Activated naive CD8-positive, alpha-beta T cell treated with anti-CD3 and anti-CD28 coated beads, Interleukin-2, amount 10 ng/mL, durations not matched to agents 7 days and 5 days (primary cell): ENCODE results near the gene PKP1. TPM values are rescaled to one million over a fixed set of nuclear protein-coding genes. Genes with fewer than 3 reads are reported as not detected.

Source experiments
- ATAC-seq: fragments of 150-1000 bp; cut with Tn5 transposase; one replicate; pipeline ENCODE4 v1.10.0; 2021; ENCODE audit warnings: low read depth, moderate library complexity
- POLR2A ChIA-PET: fragments of 350-600 bp; sonication (Branson Sonifier 250); formaldehyde crosslinking; loops from one replicate; lab custom pipeline; 2021; ENCODE audit warnings: antibody characterized with exemption; lab: Charles Lee
- DNase-seq: peaks from one replicate; pipeline ENCODE4 v3.0.0; 2021
- H3K27ac Mint-ChIP-seq: one replicate; pipeline ENCODE4 v1.8.0; 2022; ENCODE audit warnings: mild to moderate bottlenecking, mixed read lengths
- H3K27me3 Mint-ChIP-seq: one replicate; pipeline ENCODE4 v1.8.0; 2022; ENCODE audit warnings: mild to moderate bottlenecking, moderate library complexity, mixed read lengths
- H3K36me3 Mint-ChIP-seq: one replicate; pipeline ENCODE4 v1.8.0; 2021; ENCODE audit warnings: mild to moderate bottlenecking, mixed read lengths
- H3K4me1 Mint-ChIP-seq: one replicate; pipeline ENCODE4 v1.8.0; 2021; ENCODE audit warnings: mixed read lengths
- H3K4me3 Mint-ChIP-seq: one replicate; pipeline ENCODE4 v1.8.0; 2022; ENCODE audit warnings: mild to moderate bottlenecking, moderate library complexity, mixed read lengths
- H3K9me3 Mint-ChIP-seq: one replicate; pipeline ENCODE4 v1.8.0; 2021; ENCODE audit warnings: mixed read lengths
- total RNA-seq, 2 experiments: library from RNA; stranded (reverse); gene quantifications; one replicate each; pipeline ENCODE4 v1.2.3, GENCODE V29; 2021

Gene PKP1
- total RNA-seq, 2 experiments from 2014 or later, result not detected

GRCh38 chr1:201325678-201326060 lies 42.4 kb downstream of the PKP1 start:
- no peaks in the 10 kb centered on the region for H3K4me1 Mint-ChIP-seq
- ATAC-seq, result no peak
- H3K36me3 Mint-ChIP-seq, result no peaks in the 10 kb centered on the region
- H3K9me3 Mint-ChIP-seq, result no peaks in the 10 kb centered on the region
- H3K27ac Mint-ChIP-seq, result no peak overlapping the region
- DNase-seq, result no peak
- H3K4me3 Mint-ChIP-seq, result no peak overlapping the region
- H3K27me3 Mint-ChIP-seq, result peaks cover 5% of the 10 kb centered on the region
- POLR2A ChIA-PET, result no interaction called here

DNA sequence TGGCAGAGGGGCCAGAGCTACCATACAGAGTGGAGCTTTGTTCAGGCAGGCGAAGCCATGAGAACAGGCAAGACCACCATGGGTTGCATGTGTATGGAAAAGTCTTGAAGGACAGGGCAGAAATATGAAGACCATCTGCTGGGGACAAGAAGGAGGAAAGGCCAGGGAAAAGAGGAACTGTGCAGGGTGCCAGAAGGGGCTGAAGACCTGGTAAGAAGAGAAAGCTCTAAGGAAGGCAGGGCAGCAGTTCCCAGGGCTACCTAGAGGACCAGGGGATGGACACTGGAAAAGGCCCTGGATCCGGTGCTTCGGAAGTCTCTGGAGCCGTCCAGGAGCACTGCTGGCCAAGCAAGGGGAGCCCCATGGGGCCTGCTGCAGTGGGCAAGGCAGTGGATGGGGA lies 43.4 kb downstream of the PKP1 start:
- no peak for DNase-seq
- Mint-ChIP-seq H3K27me3 (peaks cover 7% of the 10 kb centered on the region), H3K4me1 (no peaks in the 10 kb centered on the region), H3K9me3 (no peaks in the 10 kb centered on the region), H3K27ac (no peak overlapping the region), H3K4me3 (no peak overlapping the region), H3K36me3 (no peaks in the 10 kb centered on the region)
- POLR2A ChIA-PET, result no interaction called here
- no peak for ATAC-seq

- Mint-ChIP-seq H3K27me3 (peaks cover 7% of the 10 kb centered on the region), H3K4me1 (no peaks in the 10 kb centered on the region), H3K4me3 (no peak overlapping the region), H3K36me3 (no peaks in the 10 kb centered on the region), H3K9me3 (no peaks in the 10 kb centered on the region), H3K27ac (no peak overlapping the region)
- POLR2A ChIA-PET, result no interaction called here
- DNase-seq (no peak), ATAC-seq (no peak)
These were observed 44.5 kb downstream of the PKP1 start for GRCh38 chr1:201327687-201328240.

DNA sequence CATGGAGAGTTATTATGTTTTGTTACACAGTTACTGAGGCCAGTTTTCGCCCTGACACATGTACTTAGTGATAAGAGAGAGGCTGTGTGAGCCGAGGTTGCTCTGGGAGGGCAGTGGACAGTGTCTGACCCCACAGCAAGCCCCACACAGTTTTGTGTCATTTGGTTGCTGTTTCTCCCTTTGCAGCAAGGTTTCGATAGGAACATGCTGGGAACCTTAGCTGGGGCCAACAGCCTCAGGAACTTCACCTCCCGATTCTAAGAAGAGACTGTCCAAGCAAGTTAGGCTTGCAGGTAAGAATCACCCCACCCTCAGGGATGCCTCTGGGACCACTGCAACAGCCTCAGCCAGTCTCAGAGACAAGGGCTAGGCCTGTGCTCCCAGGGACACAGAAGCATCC lies 45.3 kb downstream of the PKP1 start:
- Mint-ChIP-seq H3K27me3 (peaks cover 7% of the 10 kb centered on the region), H3K9me3 (no peaks in the 10 kb centered on the region), H3K4me1 (no peaks in the 10 kb centered on the region), H3K36me3 (no peaks in the 10 kb centered on the region), H3K27ac (no peak overlapping the region), H3K4me3 (no peak overlapping the region)
- ATAC-seq (no peak), DNase-seq (no peak)
- POLR2A ChIA-PET, result no interaction called here

GRCh38 chr1:201329286-201329685 lies 46.0 kb downstream of the PKP1 start:
- Mint-ChIP-seq H3K36me3 (no peaks in the 10 kb centered on the region), H3K9me3 (no peaks in the 10 kb centered on the region), H3K27ac (no peak overlapping the region), H3K4me1 (no peaks in the 10 kb centered on the region), H3K4me3 (no peak overlapping the region), H3K27me3 (peaks cover 6% of the 10 kb centered on the region)
- ATAC-seq (no peak), DNase-seq (no peak)
- POLR2A ChIA-PET, result no interaction called here

DNA sequence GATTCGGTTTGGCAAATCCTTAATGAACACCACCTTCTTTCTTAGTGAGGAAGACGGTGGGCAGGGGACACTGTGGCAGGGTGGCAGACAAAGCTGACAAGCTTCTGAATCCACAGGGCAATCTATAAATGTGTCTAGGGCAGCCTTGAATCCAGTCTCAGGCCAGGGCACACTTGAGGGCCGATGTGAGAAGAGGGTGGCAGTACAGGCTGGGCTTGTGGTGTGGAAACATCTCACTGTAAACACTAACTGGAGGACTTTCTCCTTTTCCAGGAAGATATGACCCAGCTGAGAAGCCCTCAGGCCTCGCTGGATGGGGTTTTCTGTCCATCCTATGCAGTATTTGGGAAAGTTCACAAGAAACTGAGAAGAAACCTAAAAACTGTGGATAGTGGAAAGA lies 46.5 kb downstream of the PKP1 start:
- H3K27ac Mint-ChIP-seq, result no peak overlapping the region
- H3K9me3 Mint-ChIP-seq, result no peaks in the 10 kb centered on the region
- H3K36me3 Mint-ChIP-seq, result no peaks in the 10 kb centered on the region
- H3K4me3 Mint-ChIP-seq, result no peak overlapping the region
- no peak for DNase-seq
- H3K4me1 Mint-ChIP-seq, result no peaks in the 10 kb centered on the region
- ATAC-seq, result no peak
- POLR2A ChIA-PET, result no interaction called here
- H3K27me3 Mint-ChIP-seq, result peaks cover 5% of the 10 kb centered on the region

- H3K27ac Mint-ChIP-seq, result no peak overlapping the region
- POLR2A ChIA-PET, result no interaction called here
- H3K4me3 Mint-ChIP-seq, result no peak overlapping the region
- H3K4me1 Mint-ChIP-seq, result no peaks in the 10 kb centered on the region
- DNase-seq (no peak), ATAC-seq (no peak)
- no peaks in the 10 kb centered on the region for H3K36me3 Mint-ChIP-seq
- H3K27me3 Mint-ChIP-seq, result peaks cover 5% of the 10 kb centered on the region
- no peaks in the 10 kb centered on the region for H3K9me3 Mint-ChIP-seq
These were observed 47.2 kb downstream of the PKP1 start for GRCh38 chr1:201330541-201330940.

DNA sequence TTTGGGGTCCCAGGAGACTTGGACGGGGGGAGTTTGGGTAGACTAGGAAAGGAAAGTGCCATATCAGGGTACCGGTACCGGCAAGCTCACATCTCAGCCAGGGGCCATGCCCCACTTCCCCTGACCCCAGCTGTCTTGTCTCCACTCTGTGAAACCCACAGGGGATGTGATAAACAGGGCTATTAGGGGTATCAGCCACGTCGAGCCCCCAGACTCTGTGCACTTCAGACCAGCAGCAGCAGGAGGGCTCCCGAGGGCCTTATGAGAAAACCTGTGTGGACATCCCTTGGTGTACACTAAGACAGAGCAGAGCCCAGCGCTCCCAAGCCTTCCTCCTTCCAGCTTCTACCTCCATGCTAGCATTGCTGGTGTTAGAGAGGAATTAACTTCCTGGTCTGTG lies 47.9 kb downstream of the PKP1 start:
- Mint-ChIP-seq H3K4me3 (no peak overlapping the region), H3K27me3 (peaks cover 5% of the 10 kb centered on the region), H3K27ac (no peak overlapping the region), H3K9me3 (no peaks in the 10 kb centered on the region), H3K36me3 (no peaks in the 10 kb centered on the region), H3K4me1 (no peaks in the 10 kb centered on the region)
- POLR2A ChIA-PET, result no interaction called here
- DNase-seq (no peak), ATAC-seq (no peak)

GRCh38 chr1:201332021-201332420 lies 48.7 kb downstream of the PKP1 start:
- POLR2A ChIA-PET, result no interaction called here
- Mint-ChIP-seq H3K4me3 (no peak overlapping the region), H3K36me3 (no peaks in the 10 kb centered on the region), H3K27ac (no peak overlapping the region), H3K9me3 (no peaks in the 10 kb centered on the region), H3K27me3 (peaks cover 8% of the 10 kb centered on the region), H3K4me1 (no peaks in the 10 kb centered on the region)
- no peak for ATAC-seq
- DNase-seq, result no peak

DNA sequence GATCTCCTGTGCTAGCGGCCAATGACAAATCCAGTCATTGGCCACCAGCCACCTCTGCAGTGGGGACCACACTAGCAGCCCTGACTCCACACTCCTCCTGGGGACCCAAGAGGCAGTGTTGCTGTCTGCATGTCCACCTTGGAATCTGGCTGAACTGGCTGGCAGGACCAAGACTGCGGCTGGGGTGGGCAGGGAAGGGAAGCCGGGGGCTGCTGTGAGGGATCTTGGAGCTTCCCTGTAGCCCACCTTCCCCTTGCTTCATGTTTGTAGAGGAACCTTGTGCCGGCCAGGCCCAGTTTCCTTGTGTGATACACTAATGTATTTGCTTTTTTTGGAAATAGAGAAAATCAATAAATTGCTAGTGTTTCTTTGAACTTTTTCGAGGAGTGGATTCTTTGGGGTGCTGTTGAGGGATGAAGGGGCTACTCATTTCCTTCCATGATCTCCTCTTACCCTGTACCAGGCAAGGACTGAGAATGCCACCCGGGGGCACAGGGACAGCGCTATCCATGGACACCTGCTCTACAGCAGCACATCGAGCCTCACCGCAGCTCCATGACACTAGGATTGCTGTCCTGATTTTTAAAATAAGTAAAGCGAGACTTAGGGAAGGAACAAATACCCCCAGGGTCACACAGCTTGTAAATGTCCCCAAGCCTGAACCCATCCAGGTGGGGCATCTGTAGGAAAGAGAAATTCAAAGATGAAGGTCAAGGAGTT lies 49.5 kb downstream of the PKP1 start:
- H3K4me3 Mint-ChIP-seq, result no peak overlapping the region
- H3K9me3 Mint-ChIP-seq, result no peaks in the 10 kb centered on the region
- H3K27me3 Mint-ChIP-seq, result peaks cover 8% of the 10 kb centered on the region
- H3K36me3 Mint-ChIP-seq, result no peaks in the 10 kb centered on the region
- POLR2A ChIA-PET, result no interaction called here
- ATAC-seq, result no peak
- no peak overlapping the region for H3K27ac Mint-ChIP-seq
- no peak for DNase-seq
- no peaks in the 10 kb centered on the region for H3K4me1 Mint-ChIP-seq

DNA sequence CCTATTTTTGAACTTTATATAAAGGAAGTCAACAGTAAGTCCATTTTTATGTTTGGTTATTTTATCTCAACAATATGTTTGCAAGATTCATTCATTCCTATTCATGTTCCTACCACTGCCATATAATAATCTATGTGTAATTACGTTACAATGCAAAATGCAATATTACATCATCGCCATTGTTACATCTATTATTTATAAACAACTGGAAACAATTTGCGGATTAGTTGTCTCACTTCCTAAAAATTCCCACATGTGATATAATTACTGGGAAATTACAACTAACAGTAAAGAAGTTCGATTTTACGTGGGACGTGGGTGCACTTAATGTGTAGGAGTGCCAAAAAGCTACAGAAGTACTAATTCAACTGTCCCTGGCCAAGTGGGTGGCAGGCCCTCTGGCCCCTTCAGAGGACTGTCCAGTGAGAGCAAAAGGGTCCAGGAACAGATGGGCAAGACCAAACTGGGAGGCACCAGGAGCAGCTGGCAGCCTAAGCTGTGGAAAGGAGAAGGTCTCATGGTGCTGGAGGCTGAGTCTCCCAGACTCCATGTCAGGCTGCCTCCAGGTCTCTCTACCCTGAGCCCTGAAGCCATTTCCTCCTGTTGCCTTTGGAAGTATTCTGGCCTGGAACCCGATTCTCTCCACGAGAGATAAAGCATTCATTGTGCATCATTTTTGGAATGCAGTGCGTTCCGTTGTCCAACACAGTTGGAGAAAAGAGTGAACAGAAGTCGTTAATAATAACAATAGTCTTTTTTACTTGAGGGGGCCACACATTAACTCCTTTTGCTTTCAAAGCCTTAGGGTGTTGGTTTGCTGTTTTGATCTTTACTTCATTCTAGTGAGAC lies 51.2 kb downstream of the PKP1 start:
- DNase-seq, result no peak
- ATAC-seq, result no peak
- Mint-ChIP-seq H3K36me3 (no peaks in the 10 kb centered on the region), H3K27ac (no peak overlapping the region), H3K4me3 (no peak overlapping the region), H3K27me3 (peaks cover 11% of the 10 kb centered on the region), H3K4me1 (no peaks in the 10 kb centered on the region), H3K9me3 (no peaks in the 10 kb centered on the region)
- POLR2A ChIA-PET, result no interaction called here

- ATAC-seq (no peak), DNase-seq (no peak)
- POLR2A ChIA-PET, result no interaction called here
- no peaks in the 10 kb centered on the region for H3K9me3 Mint-ChIP-seq
- H3K27me3 Mint-ChIP-seq, result peaks cover 10% of the 10 kb centered on the region
- H3K4me3 Mint-ChIP-seq, result no peak overlapping the region
- no peaks in the 10 kb centered on the region for H3K36me3 Mint-ChIP-seq
- no peak overlapping the region for H3K27ac Mint-ChIP-seq
- no peaks in the 10 kb centered on the region for H3K4me1 Mint-ChIP-seq
These were observed 52.0 kb downstream of the PKP1 start for GRCh38 chr1:201335174-201335870.

GRCh38 chr1:201335901-201336300 lies 52.6 kb downstream of the PKP1 start:
- Mint-ChIP-seq H3K27me3 (peaks cover 13% of the 10 kb centered on the region), H3K27ac (no peak overlapping the region), H3K9me3 (no peaks in the 10 kb centered on the region), H3K4me3 (no peak overlapping the region), H3K36me3 (no peaks in the 10 kb centered on the region), H3K4me1 (no peaks in the 10 kb centered on the region)
- DNase-seq, result no peak
- ATAC-seq, result no peak
- POLR2A ChIA-PET, result no interaction called here
